SU-DHL-6 (cell line): Measurements from ENCODE around the gene CHCHD3.

ENCODE experiments used
- H2AFZ ChIP-seq: fragments of 200-600 bp; sonication (generic); 2 replicates; pipeline ENCODE4 v1.6.1; 2014; ENCODE audit warnings: low read depth, mild to moderate bottlenecking, moderate library complexity, mixed read lengths, antibody characterized with exemption, low read length; ENCODE audit not compliant: severe bottlenecking
- H3F3A ChIP-seq: fragments of 200-600 bp; shearing (Covaris generic); 2 replicates; pipeline ENCODE4 v1.6.0; 2016; ENCODE audit warnings: antibody characterized with exemption, mild to moderate bottlenecking; ENCODE audit not compliant: insufficient read depth
- H3K27ac ChIP-seq: fragments of 200-600 bp; sonication (generic); 2 replicates; pipeline ENCODE4 v1.5.1; 2016; ENCODE audit warnings: low read depth, mild to moderate bottlenecking, low read length, moderate library complexity, mixed read lengths
- H3K27me3 ChIP-seq: fragments of 200-600 bp; sonication (generic), shearing (Covaris generic); 2 replicates; pipeline ENCODE4 v1.6.0; 2014; ENCODE audit warnings: mild to moderate bottlenecking, low read length
- H3K36me3 ChIP-seq: fragments of 200-600 bp; sonication (generic); 2 replicates; pipeline ENCODE4 v1.6.1; 2014; ENCODE audit warnings: mild to moderate bottlenecking, low read length, mixed read lengths
- H3K4me2 ChIP-seq: fragments of 300-600, 200-600 bp; shearing (Covaris generic), sonication (generic); 2 replicates; pipeline ENCODE4 v1.6.0; 2014; ENCODE audit warnings: low read length, low read depth, mild to moderate bottlenecking; ENCODE audit not compliant: poor library complexity, severe bottlenecking
- H3K4me3 ChIP-seq: fragments of 200-600 bp; sonication (generic); 2 replicates; pipeline ENCODE4 v1.5.1; 2014; ENCODE audit warnings: antibody characterized with exemption, low read length, mild to moderate bottlenecking, mixed read lengths; ENCODE audit not compliant: insufficient read depth, poor library complexity, severe bottlenecking
- H3K79me2 ChIP-seq: fragments of 200-600 bp; sonication (generic); 2 replicates; pipeline ENCODE4 v1.6.1; 2014; ENCODE audit warnings: mild to moderate bottlenecking, low read length, moderate library complexity; ENCODE audit not compliant: insufficient read depth
- H3K9ac ChIP-seq: fragments of 200-600 bp; sonication (generic); 2 replicates; pipeline ENCODE4 v1.7.0; 2014; ENCODE audit warnings: mild to moderate bottlenecking, low read length
- H3K9me2 ChIP-seq: fragments of 200-600 bp; sonication (generic); replicated peaks from 2 replicates; pipeline ENCODE4 v1.6.1; 2014; ENCODE audit warnings: low read length; ENCODE audit not compliant: insufficient read depth
- H3K9me3 ChIP-seq: fragments of 200-600 bp; sonication (generic); 2 replicates; pipeline ENCODE4 v1.6.1; 2014; ENCODE audit warnings: low read length, mixed read lengths; ENCODE audit not compliant: insufficient read depth
- H4K20me1 ChIP-seq: fragments of 200-600 bp; sonication (generic); 2 replicates; pipeline ENCODE4 v1.6.1; 2014; ENCODE audit warnings: low read depth, mild to moderate bottlenecking, antibody characterized with exemption, low read length, moderate library complexity, mixed read lengths
- CTCF ChIP-seq: fragments of 200-600 bp; sonication (generic); IDR thresholded peaks from one replicate; pipeline ENCODE4 v1.5.1; 2017; ENCODE audit warnings: antibody characterized with exemption, mild to moderate bottlenecking, low read length, moderate library complexity; ENCODE audit not compliant: insufficient read depth, poor library complexity, severe bottlenecking
- EZH2phosphoT487 ChIP-seq: fragments of 200-600 bp; sonication (generic), shearing (Covaris generic); conservative IDR thresholded peaks from 2 replicates; pipeline ENCODE4 v1.6.1; 2018; ENCODE audit warnings: mild to moderate bottlenecking, antibody characterized with exemption, low read length, moderate library complexity, mixed read lengths

The CHCHD3 gene

GRCh38 chr7:133023370-133024071 lies 58.4 kb downstream of the CHCHD3 start:
- Histone ChIP-seq H3K36me3 (peaks cover 7% of the 10 kb centered on the region), H2AFZ (no peak overlapping the region), H3K27me3 (no peaks in the 10 kb centered on the region), H3F3A (no peaks in the 10 kb centered on the region), H3K9me3 (no peaks in the 10 kb centered on the region; the same call in 1 of the 2 replicates), H3K79me2 (peaks cover 8% of the 10 kb centered on the region), H3K4me2 (no peak overlapping the region), H4K20me1 (no peaks in the 10 kb centered on the region), H3K9me2 (no peaks in the 10 kb centered on the region), H3K9ac (no peak overlapping the region), H3K27ac (no peak overlapping the region), H3K4me3 (no peak overlapping the region)
- no peak for TF ChIP-seq CTCF
- no peak for TF ChIP-seq EZH2phosphoT487

GRCh38 chr7:133022661-133023060 lies 59.2 kb downstream of the CHCHD3 start:
- H3K4me2 ChIP-seq, result no peak overlapping the region
- H3K27me3 ChIP-seq, result no peaks in the 10 kb centered on the region
- H3K4me3 ChIP-seq, result no peak overlapping the region
- no peaks in the 10 kb centered on the region for H3F3A ChIP-seq
- H3K79me2 ChIP-seq, result peaks cover 15% of the 10 kb centered on the region; the same call in 1 of the 2 replicates
- no peaks in the 10 kb centered on the region for H4K20me1 ChIP-seq
- no peak for TF ChIP-seq CTCF
- no peak for TF ChIP-seq EZH2phosphoT487
- H3K9me2 ChIP-seq, result no peaks in the 10 kb centered on the region
- H2AFZ ChIP-seq, result no peak overlapping the region
- peaks cover 3% of the 10 kb centered on the region for H3K36me3 ChIP-seq
- H3K9ac ChIP-seq, result no peak overlapping the region
- H3K9me3 ChIP-seq, result no peaks in the 10 kb centered on the region; the same call in 1 of the 2 replicates
- no peak overlapping the region for H3K27ac ChIP-seq

- Histone ChIP-seq H3K9ac (no peak overlapping the region), H4K20me1 (no peaks in the 10 kb centered on the region), H2AFZ (no peak overlapping the region), H3K4me2 (no peak overlapping the region), H3K27me3 (no peaks in the 10 kb centered on the region), H3F3A (no peaks in the 10 kb centered on the region), H3K4me3 (no peak overlapping the region), H3K9me2 (no peaks in the 10 kb centered on the region), H3K79me2 (peaks cover 23% of the 10 kb centered on the region), H3K9me3 (no peaks in the 10 kb centered on the region; the same call in 1 of the 2 replicates), H3K36me3 (no peaks in the 10 kb centered on the region; the same call in 1 of the 2 replicates), H3K27ac (no peak overlapping the region)
- TF ChIP-seq CTCF (no peak), EZH2phosphoT487 (no peak)
Observed at GRCh38 chr7:133021196-133021595, 60.7 kb downstream of the CHCHD3 start.
